HUES6 (cell line): ENCODE results near the gene MCTP1.

Source experiments
- H3K27ac ChIP-seq: 2 replicates; pipeline ENCODE4 v1.7.0; 2013; ENCODE audit warnings: low read depth, mild to moderate bottlenecking, low read length, inconsistent platforms
- H3K27me3 ChIP-seq: 2 replicates; pipeline ENCODE4 v1.6.1; 2013; ENCODE audit warnings: low read length; ENCODE audit not compliant: control insufficient read depth, insufficient read depth
- H3K36me3 ChIP-seq: 2 replicates; pipeline ENCODE4 v1.6.1; 2013; ENCODE audit warnings: low read length; ENCODE audit not compliant: control insufficient read depth, insufficient read depth
- H3K4me1 ChIP-seq: 2 replicates; pipeline ENCODE4 v1.6.1; 2013; ENCODE audit warnings: low read length; ENCODE audit not compliant: control insufficient read depth, insufficient read depth
- H3K4me3 ChIP-seq: 2 replicates; pipeline ENCODE4 v1.5.1; 2013; ENCODE audit warnings: low read depth, low read length
- H3K9ac ChIP-seq: one replicate; pipeline ENCODE4 v1.6.1; 2013; ENCODE audit warnings: mild to moderate bottlenecking, low read length
- H3K9me3 ChIP-seq: 2 replicates; pipeline ENCODE4 v1.6.1; 2013; ENCODE audit warnings: low read depth, low read length; ENCODE audit not compliant: control insufficient read depth, insufficient read depth

Gene MCTP1

DNA sequence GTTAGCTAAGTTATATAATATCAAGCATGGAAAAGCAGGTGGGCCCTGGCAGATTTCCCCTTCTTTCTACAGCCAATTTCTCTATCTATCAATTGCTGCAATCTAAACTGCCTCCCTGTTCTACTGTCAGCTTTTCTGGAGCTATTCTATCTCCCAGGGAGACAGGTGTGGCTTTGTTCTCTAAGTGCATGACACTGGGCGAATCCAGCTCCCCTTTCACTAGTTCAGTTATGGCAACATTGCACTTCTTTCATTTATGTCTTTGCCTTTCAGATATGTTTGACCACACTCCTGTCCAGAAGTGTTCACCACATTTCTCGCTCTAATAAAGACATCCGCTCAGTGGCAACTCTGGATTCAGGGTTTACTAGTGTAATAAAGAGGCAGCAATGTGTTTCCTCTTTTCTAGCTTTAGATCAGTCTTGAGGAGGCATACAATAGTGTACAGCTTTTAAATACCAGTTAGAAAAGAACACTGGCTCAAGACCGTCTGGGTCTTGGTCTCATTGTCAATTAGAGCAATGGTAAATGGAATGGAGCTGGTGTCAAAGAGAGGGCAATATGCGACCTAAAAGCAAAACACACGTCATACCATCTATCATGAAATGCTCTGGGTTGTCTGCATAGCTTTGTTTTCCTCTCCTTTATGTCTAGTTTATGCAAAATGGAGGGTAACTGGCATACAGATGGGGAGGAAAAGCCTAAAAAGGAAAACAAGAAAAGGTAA is 469.4 kb downstream of the MCTP1 start:
- H3K9me3 ChIP-seq = no peaks in the 10 kb centered on the region
- H3K4me3 ChIP-seq = no peak overlapping the region
- H3K36me3 ChIP-seq = no peaks in the 10 kb centered on the region
- H3K27me3 ChIP-seq = no peaks in the 10 kb centered on the region
- no peak overlapping the region for H3K9ac ChIP-seq
- no peaks in the 10 kb centered on the region for H3K4me1 ChIP-seq
- no peak overlapping the region for H3K27ac ChIP-seq

DNA sequence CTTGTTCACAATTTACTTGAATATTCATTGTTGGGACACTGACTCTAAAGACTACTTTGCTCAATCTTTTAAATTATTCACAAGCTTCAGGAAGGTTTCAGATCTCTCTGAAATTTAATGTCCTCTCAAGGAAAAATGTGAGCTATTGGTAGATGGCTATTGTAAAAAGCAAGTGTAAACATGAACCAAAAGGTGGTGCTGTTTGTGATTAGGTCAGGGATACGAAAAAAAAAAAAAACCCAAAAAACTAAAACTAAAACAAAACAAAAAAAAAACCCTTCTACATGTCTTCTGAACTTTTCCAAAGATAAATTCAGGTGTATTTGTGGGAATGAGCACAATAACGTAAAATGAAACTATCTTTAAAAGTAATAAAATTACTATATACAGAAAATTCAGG is 472.7 kb downstream of the MCTP1 start:
- Histone ChIP-seq H3K27ac (no peak overlapping the region), H3K4me3 (no peak overlapping the region), H3K27me3 (no peaks in the 10 kb centered on the region), H3K36me3 (no peaks in the 10 kb centered on the region), H3K9me3 (no peaks in the 10 kb centered on the region), H3K4me1 (no peaks in the 10 kb centered on the region), H3K9ac (no peak overlapping the region)

GRCh38 chr5:94811331-94811730 is 473.6 kb downstream of the MCTP1 start:
- Histone ChIP-seq H3K4me1 (no peaks in the 10 kb centered on the region), H3K27ac (no peak overlapping the region), H3K9ac (no peak overlapping the region), H3K9me3 (no peaks in the 10 kb centered on the region), H3K27me3 (no peaks in the 10 kb centered on the region), H3K4me3 (no peak overlapping the region), H3K36me3 (no peaks in the 10 kb centered on the region)

GRCh38 chr5:94810877-94811276 is 474.0 kb downstream of the MCTP1 start:
- H3K4me1 ChIP-seq = no peaks in the 10 kb centered on the region
- H3K27me3 ChIP-seq = no peaks in the 10 kb centered on the region
- no peak overlapping the region for H3K27ac ChIP-seq
- H3K9me3 ChIP-seq = no peaks in the 10 kb centered on the region
- H3K9ac ChIP-seq = no peak overlapping the region
- no peaks in the 10 kb centered on the region for H3K36me3 ChIP-seq
- H3K4me3 ChIP-seq = no peak overlapping the region

DNA sequence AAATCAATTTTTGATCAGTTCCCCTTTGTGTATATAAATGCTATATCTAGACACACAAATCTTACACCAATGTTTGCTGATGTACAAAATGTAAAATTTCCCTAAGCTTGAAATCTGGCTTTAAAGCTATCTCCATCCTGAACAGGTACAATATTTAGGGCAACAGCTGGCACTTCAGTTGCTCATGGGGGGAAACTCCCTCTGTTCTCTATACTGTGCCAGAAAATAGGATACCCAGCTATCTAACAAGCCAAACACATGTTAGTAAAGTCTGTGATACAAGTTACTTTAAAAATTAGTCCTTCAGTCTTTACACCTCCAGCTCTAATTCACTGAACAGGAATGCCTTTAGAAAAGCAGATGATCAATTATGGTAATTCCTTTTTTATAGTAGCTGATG is 474.6 kb downstream of the MCTP1 start:
- no peaks in the 10 kb centered on the region for H3K27me3 ChIP-seq
- H3K4me1 ChIP-seq = no peaks in the 10 kb centered on the region
- H3K9me3 ChIP-seq = no peaks in the 10 kb centered on the region
- H3K4me3 ChIP-seq = no peak overlapping the region
- no peaks in the 10 kb centered on the region for H3K36me3 ChIP-seq
- no peak overlapping the region for H3K27ac ChIP-seq
- no peak overlapping the region for H3K9ac ChIP-seq

- Histone ChIP-seq H3K27ac (no peak overlapping the region), H3K36me3 (no peaks in the 10 kb centered on the region), H3K4me3 (no peak overlapping the region), H3K9ac (no peak overlapping the region), H3K9me3 (no peaks in the 10 kb centered on the region), H3K4me1 (no peaks in the 10 kb centered on the region), H3K27me3 (no peaks in the 10 kb centered on the region)
Measured at GRCh38 chr5:94808497-94808896, 476.4 kb downstream of the MCTP1 start.

DNA sequence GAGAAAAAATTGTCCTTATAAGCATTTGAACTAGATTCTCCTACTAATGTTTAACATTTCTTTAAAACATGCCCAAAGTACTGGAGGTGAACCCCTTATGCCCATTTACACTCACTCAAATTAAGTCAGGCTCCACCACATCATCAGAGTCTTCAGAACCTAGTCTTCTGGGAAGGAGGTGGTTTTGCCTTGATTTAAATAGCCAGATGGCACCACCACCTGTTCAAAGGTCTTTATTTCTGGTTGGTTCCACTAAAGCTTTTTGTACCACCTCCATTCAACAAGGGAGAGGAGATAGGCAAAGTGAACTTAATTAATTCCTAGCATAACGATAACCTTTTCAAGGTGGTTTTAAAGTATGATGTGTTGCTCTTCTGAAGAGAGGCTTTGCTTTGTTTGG is 476.9 kb downstream of the MCTP1 start:
- no peaks in the 10 kb centered on the region for H3K36me3 ChIP-seq
- H3K4me1 ChIP-seq = no peaks in the 10 kb centered on the region
- no peak overlapping the region for H3K4me3 ChIP-seq
- no peaks in the 10 kb centered on the region for H3K27me3 ChIP-seq
- H3K9me3 ChIP-seq = no peaks in the 10 kb centered on the region
- no peak overlapping the region for H3K27ac ChIP-seq
- no peak overlapping the region for H3K9ac ChIP-seq

GRCh38 chr5:94802450-94802849 is 482.4 kb downstream of the MCTP1 start:
- Histone ChIP-seq H3K27ac (no peak overlapping the region), H3K27me3 (no peaks in the 10 kb centered on the region), H3K4me1 (no peaks in the 10 kb centered on the region), H3K36me3 (no peaks in the 10 kb centered on the region), H3K9ac (no peak overlapping the region), H3K4me3 (no peak overlapping the region), H3K9me3 (no peaks in the 10 kb centered on the region)

DNA sequence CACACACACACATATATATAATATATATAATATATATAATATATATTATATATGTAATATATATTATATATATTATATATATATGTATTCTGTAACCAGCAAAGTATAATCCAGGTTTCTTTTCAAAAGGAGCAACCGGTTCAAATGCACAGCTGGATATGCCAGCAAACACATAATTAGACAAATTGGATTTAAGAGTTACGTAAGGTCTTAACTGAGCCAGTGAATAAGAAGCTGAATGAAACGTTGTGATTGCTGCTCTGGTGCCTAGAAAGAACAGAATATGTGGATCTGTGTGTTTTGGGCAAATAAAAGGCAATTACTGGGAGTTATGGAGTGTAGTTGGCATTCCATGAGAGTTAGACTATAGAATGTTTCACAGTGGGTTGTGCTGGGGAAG is 488.3 kb downstream of the MCTP1 start:
- no peaks in the 10 kb centered on the region for H3K9me3 ChIP-seq
- H3K4me1 ChIP-seq = no peaks in the 10 kb centered on the region
- no peaks in the 10 kb centered on the region for H3K27me3 ChIP-seq
- no peak overlapping the region for H3K27ac ChIP-seq
- H3K4me3 ChIP-seq = no peak overlapping the region
- H3K9ac ChIP-seq = no peak overlapping the region
- no peaks in the 10 kb centered on the region for H3K36me3 ChIP-seq

GRCh38 chr5:94793816-94794198 is 491.1 kb downstream of the MCTP1 start:
- H3K4me3 ChIP-seq = no peak overlapping the region
- H3K4me1 ChIP-seq = no peaks in the 10 kb centered on the region
- H3K9ac ChIP-seq = no peak overlapping the region
- no peaks in the 10 kb centered on the region for H3K27me3 ChIP-seq
- H3K27ac ChIP-seq = no peak overlapping the region
- H3K9me3 ChIP-seq = no peaks in the 10 kb centered on the region
- no peaks in the 10 kb centered on the region for H3K36me3 ChIP-seq

DNA sequence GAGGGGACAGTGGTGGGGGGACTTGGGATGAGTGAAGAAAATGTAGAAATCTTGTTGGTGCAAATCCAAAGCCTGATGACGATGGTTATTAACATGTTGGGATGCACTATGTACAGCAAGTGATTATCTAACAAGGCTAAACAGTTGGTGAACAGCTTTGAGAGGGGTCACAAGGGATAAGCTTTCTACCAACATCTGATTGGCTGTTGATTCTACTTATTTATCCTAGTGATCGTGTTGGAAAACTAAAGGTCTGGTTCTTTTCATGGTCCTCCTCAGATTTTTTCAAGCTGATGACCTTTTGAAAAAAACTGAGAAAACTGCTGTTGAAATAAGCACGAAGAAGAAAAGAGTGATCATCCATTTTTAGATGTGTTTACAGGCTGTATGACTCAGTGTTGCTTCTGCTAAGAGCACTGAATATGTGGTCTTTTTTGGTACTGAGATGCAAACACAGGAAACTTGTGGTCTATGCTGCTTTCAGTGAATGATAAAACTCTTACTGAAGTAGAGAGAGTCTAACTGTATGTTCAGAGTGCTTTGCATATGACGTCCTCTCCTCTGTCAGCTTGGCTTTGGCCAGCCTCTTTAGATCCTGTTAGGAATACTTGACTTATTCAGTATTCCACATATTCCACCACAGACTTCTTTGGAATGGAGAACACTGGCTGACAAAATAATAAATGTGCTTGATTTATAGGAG is 491.6 kb downstream of the MCTP1 start:
- Histone ChIP-seq H3K27me3 (no peaks in the 10 kb centered on the region), H3K36me3 (no peaks in the 10 kb centered on the region), H3K4me1 (peaks cover 1% of the 10 kb centered on the region; the same call in 1 of the 2 replicates), H3K9me3 (no peaks in the 10 kb centered on the region), H3K4me3 (no peak overlapping the region), H3K27ac (no peak overlapping the region), H3K9ac (no peak overlapping the region)
